ENCODE results near the gene RBM38. TPM values are rescaled to one million over a fixed set of nuclear protein-coding genes. Genes with fewer than 3 reads are reported as not detected.
A peak's percentile ranks its signal among the peaks of the same experiment; 100 is the strongest.

RBM38 gene
- total RNA-seq, 1 donor from 2014 or later = 33.4 TPM

GRCh38 chr20:57372581-57373350 lies 18.4 kb upstream of the RBM38 start:
- peaks cover 26% of the 10 kb centered on the region for H3K36me3 Mint-ChIP-seq (ENCODE audit: low read depth)
- H3K9me3 Mint-ChIP-seq = no peaks in the 10 kb centered on the region
- H3K27ac Mint-ChIP-seq (ENCODE audit: unreplicated experiment) = peak overlapping the region; percentile 65
- no peaks in the 10 kb centered on the region for H3K27me3 Mint-ChIP-seq (ENCODE audit: low read depth)
- H3K4me1 Mint-ChIP-seq = no peaks in the 10 kb centered on the region
- no peak for DNase-seq (ENCODE audit: low read depth, low spot score)
- no peak overlapping the region for H3K4me3 Mint-ChIP-seq
- no peak for TF ChIP-seq CTCF (conservative IDR thresholded peaks at IDR 0.05)

- no peak for TF ChIP-seq CTCF (conservative IDR thresholded peaks at IDR 0.05)
- Mint-ChIP-seq H3K27ac (ENCODE audit: unreplicated experiment) (peak overlapping the region; percentile 27), H3K4me1 (no peaks in the 10 kb centered on the region), H3K4me3 (no peak overlapping the region), H3K27me3 (ENCODE audit: low read depth) (no peaks in the 10 kb centered on the region), H3K9me3 (no peaks in the 10 kb centered on the region), H3K36me3 (ENCODE audit: low read depth) (peaks cover 23% of the 10 kb centered on the region)
- DNase-seq (ENCODE audit: low read depth, low spot score) = no peak
Observed at GRCh38 chr20:57374343-57374930, 16.8 kb upstream of the RBM38 start.

GRCh38 chr20:57374931-57375651 lies 16.1 kb upstream of the RBM38 start:
- no peak for TF ChIP-seq CTCF (conservative IDR thresholded peaks at IDR 0.05)
- no peaks in the 10 kb centered on the region for H3K4me1 Mint-ChIP-seq
- no peaks in the 10 kb centered on the region for H3K9me3 Mint-ChIP-seq
- no peak overlapping the region for H3K27ac Mint-ChIP-seq (ENCODE audit: unreplicated experiment)
- no peaks in the 10 kb centered on the region for H3K27me3 Mint-ChIP-seq (ENCODE audit: low read depth)
- no peak for DNase-seq (ENCODE audit: low read depth, low spot score)
- peaks cover 18% of the 10 kb centered on the region for H3K36me3 Mint-ChIP-seq (ENCODE audit: low read depth)
- no peak overlapping the region for H3K4me3 Mint-ChIP-seq

- no peak for DNase-seq (ENCODE audit: low read depth, low spot score)
- Mint-ChIP-seq H3K27me3 (ENCODE audit: low read depth) (no peaks in the 10 kb centered on the region), H3K36me3 (ENCODE audit: low read depth) (peaks cover 17% of the 10 kb centered on the region), H3K27ac (ENCODE audit: unreplicated experiment) (no peak overlapping the region), H3K4me1 (no peaks in the 10 kb centered on the region), H3K4me3 (no peak overlapping the region), H3K9me3 (no peaks in the 10 kb centered on the region)
- no peak for TF ChIP-seq CTCF (conservative IDR thresholded peaks at IDR 0.05)
Observed at GRCh38 chr20:57375652-57376230, 15.5 kb upstream of the RBM38 start.

GRCh38 chr20:57377350-57377749 lies 13.8 kb upstream of the RBM38 start:
- no peak for TF ChIP-seq CTCF (conservative IDR thresholded peaks at IDR 0.05)
- no peak overlapping the region for H3K4me3 Mint-ChIP-seq
- no peaks in the 10 kb centered on the region for H3K4me1 Mint-ChIP-seq
- no peaks in the 10 kb centered on the region for H3K9me3 Mint-ChIP-seq
- H3K36me3 Mint-ChIP-seq (ENCODE audit: low read depth) = peaks cover 13% of the 10 kb centered on the region
- no peak overlapping the region for H3K27ac Mint-ChIP-seq (ENCODE audit: unreplicated experiment)
- DNase-seq (ENCODE audit: low read depth, low spot score) = no peak
- H3K27me3 Mint-ChIP-seq (ENCODE audit: low read depth) = no peaks in the 10 kb centered on the region
